Subcutaneous abdominal adipose tissue (tissue), 5 donors: ENCODE results near the gene NWD2.
"Not testable (repeated sequence)": the region's sequence is repeated elsewhere in the genome, so short reads cannot be mapped to it uniquely, and the experiment has no call there.

ENCODE experiments used
- H3K27ac ChIP-seq: one replicate; pipeline ENCODE4 v1.7.0; 2013; ENCODE audit warnings: low read depth, mild to moderate bottlenecking, inconsistent platforms, low read length, moderate library complexity
- H3K27me3 ChIP-seq, 5 donors: one replicate each; pipeline ENCODE4 v1.7.0; 2013; ENCODE audit warnings: low read length in 5 of 5, inconsistent platforms in 1 of 5; ENCODE audit not compliant: control insufficient read depth in 5 of 5, insufficient read depth in 4 of 5
- H3K36me3 ChIP-seq, 5 donors: one replicate each; pipeline ENCODE4 v1.7.0; 2013; ENCODE audit warnings: low read length in 5 of 5; ENCODE audit not compliant: control insufficient read depth in 5 of 5, insufficient read depth in 5 of 5
- H3K4me1 ChIP-seq, 5 donors: one replicate each; pipeline ENCODE4 v1.7.0; 2013; ENCODE audit warnings: low read length in 5 of 5, mild to moderate bottlenecking in 3 of 5, moderate library complexity in 1 of 5; ENCODE audit not compliant: control insufficient read depth in 5 of 5, insufficient read depth in 5 of 5
- H3K4me3 ChIP-seq, 5 donors: one replicate each; pipeline ENCODE4 v1.7.0; 2013; ENCODE audit warnings: low read length in 5 of 5, low read depth in 1 of 5
- H3K9ac ChIP-seq, 5 donors: one replicate each; pipeline ENCODE4 v1.7.0; 2013; ENCODE audit warnings: low read length in 5 of 5, mild to moderate bottlenecking in 4 of 5, moderate library complexity in 3 of 5
- H3K9me3 ChIP-seq, 5 donors: one replicate each; pipeline ENCODE4 v1.7.0; 2013; ENCODE audit warnings: low read length in 5 of 5; ENCODE audit not compliant: control insufficient read depth in 5 of 5
- donor health status: healthy.
- donor health status: healthy.
- donor health status: healthy.
- donor health status: healthy.
- donor health status: healthy.

NWD2 gene

DNA sequence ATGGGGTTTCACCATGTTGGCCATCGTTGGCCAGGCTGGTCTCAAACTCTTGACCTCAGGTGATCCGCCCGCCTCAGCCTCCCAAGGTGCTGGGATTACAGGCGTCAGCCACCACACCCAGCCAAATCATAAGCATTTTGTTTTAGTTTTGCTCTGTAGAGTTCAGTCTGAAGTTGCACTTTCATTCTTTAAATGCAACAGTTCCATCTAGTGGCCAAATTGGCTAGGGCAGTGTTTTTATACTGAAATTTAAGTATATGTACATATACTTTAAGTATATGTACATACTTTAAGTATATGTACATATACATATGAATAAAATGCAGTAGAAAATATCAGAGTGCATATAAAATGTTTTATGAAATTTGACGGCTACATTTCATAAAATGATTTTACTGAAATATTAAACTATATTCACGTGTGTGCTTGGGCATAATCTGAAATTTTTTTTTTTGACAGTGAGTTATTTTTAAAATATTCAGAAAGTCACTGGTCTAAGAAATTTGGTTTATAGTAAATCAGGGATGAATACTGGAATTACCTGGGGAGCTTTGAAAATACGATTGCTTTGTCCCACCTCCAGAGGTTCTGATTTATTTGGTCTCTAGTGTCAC lies 145.5 kb downstream of the NWD2 start:
- no peaks in the 10 kb centered on the region for H3K9me3 ChIP-seq
- H3K27me3 ChIP-seq, result no peaks in the 10 kb centered on the region

DNA sequence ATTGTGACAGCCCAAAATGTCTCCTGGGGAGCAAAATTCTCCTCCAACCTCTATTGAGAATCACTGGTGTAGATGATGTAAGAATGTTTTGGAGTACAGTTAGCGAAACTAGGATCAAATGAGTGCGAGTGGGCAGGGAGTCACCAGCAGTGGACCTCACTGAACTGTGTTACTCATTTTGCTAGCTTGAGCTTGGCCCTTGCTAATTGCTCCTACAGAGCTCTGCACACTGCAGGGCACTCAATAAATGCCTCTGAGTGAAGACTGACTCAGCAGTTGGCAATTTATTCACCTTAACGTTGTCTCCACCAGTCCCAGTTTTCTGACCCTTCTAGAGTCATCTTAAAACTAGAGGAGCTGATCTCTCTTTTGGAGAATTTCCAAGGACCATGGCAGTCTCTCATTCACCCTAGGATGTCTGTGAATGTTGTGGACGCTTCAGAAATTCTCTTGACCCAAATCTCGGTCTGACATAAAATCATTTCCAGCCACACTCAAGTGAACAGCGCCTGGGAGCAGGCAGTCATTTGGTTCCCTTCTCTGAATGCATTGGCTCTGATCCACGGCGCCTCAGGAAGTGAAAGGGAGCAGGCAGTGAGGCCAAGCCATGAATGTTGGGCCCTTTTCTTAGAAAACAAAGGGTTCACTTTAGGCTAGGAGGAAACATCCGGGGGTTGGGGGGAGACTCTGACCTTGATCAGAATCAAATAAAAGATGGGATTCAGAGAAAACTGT lies 148.1 kb downstream of the NWD2 start:
- no peaks in the 10 kb centered on the region for H3K36me3 ChIP-seq
- H3K9me3 ChIP-seq, result no peaks in the 10 kb centered on the region
- no peak overlapping the region for H3K27ac ChIP-seq
- no peaks in the 10 kb centered on the region for H3K27me3 ChIP-seq
- H3K4me1 ChIP-seq, result peaks cover 0 to 17% (median 7%) of the 10 kb centered on the region in 5 donors
- H3K9ac ChIP-seq, result peak overlapping the region in 1 of 5 donors; percentile 43
- H3K4me3 ChIP-seq, result no peak overlapping the region

More for the DNA sequence above, 145.5 kb downstream of the NWD2 start:
- Histone ChIP-seq H3K4me1 (peaks cover 0 to 17% (median 7%) of the 10 kb centered on the region in 5 donors), H3K9ac (no peak overlapping the region), H3K4me3 (no peak overlapping the region), H3K27ac (no peak overlapping the region), H3K36me3 (no peaks in the 10 kb centered on the region)

DNA sequence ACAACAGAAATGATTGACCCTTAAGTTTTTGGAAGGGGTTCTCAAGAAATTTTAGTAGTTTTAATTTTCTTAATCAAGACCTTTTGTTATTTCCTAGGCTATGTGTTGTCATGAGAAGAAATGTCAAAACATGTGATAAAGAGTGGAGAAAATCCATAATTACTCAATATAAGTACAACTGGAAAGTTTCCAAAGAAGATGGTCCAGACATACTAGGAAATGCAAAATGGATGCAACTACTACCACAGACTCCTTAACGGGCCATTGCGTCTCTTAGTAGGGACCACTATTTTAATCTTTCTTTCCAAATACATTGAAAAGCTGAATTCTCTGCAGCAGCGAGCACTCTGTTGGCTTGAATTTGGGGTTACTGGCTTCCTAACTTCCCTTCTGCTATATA lies 148.8 kb downstream of the NWD2 start:
- Histone ChIP-seq H3K36me3 (no peaks in the 10 kb centered on the region), H3K9ac (no peak overlapping the region), H3K27ac (no peak overlapping the region), H3K4me1 (peaks cover 0 to 17% (median 7%) of the 10 kb centered on the region in 5 donors), H3K27me3 (no peaks in the 10 kb centered on the region), H3K9me3 (no peaks in the 10 kb centered on the region), H3K4me3 (no peak overlapping the region)

DNA sequence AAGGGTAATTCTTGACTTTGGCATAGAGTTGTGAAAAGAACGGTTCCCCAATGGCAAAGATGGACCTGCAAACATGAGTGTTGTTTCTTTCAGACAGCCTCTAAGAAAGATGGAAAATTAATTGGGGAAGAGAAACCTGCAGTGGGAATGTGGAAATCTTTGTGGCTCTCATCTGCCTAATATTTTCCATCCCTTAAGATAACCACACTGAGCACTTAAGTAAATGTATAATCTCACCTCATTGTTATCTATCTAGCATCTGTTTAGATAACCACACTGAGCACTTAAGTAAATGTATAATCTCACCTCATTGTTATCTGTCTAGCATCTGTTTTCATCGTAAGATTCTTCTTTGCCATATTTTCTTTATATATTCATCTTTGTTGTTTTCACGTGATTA lies 149.3 kb downstream of the NWD2 start:
- Histone ChIP-seq H3K4me1 (peaks cover 0 to 17% (median 7%) of the 10 kb centered on the region in 5 donors), H3K27ac (no peak overlapping the region), H3K27me3 (no peaks in the 10 kb centered on the region), H3K9me3 (no peaks in the 10 kb centered on the region), H3K36me3 (no peaks in the 10 kb centered on the region), H3K4me3 (no peak overlapping the region), H3K9ac (no peak overlapping the region)

DNA sequence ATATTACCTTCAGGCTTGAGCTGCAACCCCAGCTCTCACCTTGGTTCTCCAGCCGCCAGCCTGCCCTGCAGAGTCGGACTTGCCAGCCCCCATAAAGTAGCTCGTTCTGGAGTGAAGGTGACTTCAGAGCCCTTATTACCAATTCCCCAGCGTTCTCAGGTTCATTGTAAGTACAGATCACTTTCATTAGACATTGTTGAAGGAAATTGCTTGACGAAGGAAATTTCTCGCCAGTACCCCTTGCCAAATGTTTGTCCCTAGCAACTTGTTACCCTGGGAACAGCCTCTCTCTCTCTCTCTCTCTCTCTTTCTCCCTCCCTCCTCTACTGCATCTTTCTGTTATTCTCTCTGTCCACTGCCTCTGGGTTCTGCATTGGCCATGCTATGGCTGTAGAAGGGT lies 153.0 kb downstream of the NWD2 start:
- Histone ChIP-seq H3K4me1 (peaks cover 0 to 12% (median 4%) of the 10 kb centered on the region in 5 donors), H3K9me3 (no peaks in the 10 kb centered on the region), H3K4me3 (no peak overlapping the region), H3K36me3 (peaks cover 0 to 2% (median 0%) of the 10 kb centered on the region in 5 donors), H3K9ac (no peak overlapping the region), H3K27ac (no peak overlapping the region), H3K27me3 (no peaks in the 10 kb centered on the region)

DNA sequence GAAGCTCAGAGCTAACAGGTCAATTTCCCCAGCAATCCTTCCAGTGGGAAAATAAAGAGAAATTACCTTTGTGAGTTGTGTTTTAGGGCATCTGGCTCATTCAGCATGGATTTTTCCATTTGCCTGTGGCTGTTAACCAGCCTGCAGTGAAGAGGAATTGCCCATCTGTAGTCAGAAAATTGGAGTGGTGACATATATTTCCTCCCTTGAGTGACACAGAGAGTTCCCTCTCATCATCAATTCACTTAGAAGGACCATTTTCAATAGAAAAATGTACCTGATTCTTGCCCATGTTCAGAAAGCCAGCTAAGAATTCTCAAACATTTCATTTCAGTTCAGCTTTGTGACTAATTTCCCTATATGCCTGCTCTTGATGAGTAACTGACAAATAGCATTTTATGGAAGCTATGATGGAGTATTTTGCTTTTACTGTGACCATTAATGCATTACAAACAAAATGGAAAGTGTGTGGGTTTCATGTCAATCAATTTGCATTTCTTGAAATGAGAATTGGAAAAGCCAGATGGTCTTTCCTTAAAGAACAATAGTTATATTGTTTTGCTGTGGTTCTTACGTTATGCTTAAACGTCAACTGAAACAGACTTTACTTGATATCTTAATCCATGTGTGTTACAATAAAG lies 155.8 kb downstream of the NWD2 start:
- H3K27me3 ChIP-seq, result no peaks in the 10 kb centered on the region
- no peaks in the 10 kb centered on the region for H3K4me1 ChIP-seq
- H3K9me3 ChIP-seq, result no peaks in the 10 kb centered on the region
- no peak overlapping the region for H3K4me3 ChIP-seq
- H3K27ac ChIP-seq, result no peak overlapping the region
- H3K9ac ChIP-seq, result no peak overlapping the region
- peaks cover 0 to 2% (median 0%) of the 10 kb centered on the region in 5 donors for H3K36me3 ChIP-seq

DNA sequence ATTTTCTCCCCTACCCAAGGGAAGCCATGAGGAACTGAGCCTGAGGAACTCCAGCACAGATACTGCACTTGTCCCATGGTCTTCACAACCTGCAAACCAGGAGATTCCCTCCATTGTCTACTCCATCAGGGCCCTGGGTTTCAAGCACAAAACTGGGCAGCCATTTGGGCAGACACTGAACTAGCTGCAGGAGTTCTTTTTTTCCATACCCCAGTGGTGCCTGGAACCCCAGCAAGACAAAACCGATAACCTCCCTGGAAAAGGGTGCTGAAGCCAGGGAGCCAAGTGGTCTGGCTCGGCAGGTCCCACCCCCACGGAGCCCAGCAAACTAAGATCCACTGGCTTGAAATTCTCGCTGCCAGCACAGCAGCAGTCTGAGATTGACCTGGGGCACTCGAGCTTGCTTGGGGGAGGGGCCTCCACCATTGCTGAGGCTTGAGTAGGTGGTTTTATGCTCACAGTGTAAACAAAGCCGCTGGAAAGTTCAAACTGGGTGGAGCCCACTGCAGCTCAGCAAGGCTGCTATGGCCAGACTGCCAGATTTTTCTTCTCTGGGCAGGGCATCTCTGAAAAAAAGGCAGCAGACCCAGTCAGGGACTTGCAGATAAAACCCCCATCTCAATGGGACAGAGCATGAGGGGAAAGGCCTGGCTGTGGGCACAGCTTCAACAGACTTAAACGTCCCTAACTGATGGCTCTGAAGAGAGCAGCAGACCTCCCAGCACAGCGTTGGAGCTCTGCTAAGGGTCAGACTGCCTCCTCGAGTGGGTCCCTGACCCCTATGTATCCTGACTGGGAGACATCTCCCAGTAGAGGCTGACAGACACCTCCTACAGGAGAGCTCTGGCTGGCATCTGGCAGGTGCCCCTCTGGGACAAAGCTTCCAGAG lies 163.6 kb downstream of the NWD2 start:
- not testable (repeated sequence) for H3K4me1 ChIP-seq, H3K27ac ChIP-seq, H3K9ac ChIP-seq, H3K36me3 ChIP-seq, H3K4me3 ChIP-seq, H3K9me3 ChIP-seq, H3K27me3 ChIP-seq

DNA sequence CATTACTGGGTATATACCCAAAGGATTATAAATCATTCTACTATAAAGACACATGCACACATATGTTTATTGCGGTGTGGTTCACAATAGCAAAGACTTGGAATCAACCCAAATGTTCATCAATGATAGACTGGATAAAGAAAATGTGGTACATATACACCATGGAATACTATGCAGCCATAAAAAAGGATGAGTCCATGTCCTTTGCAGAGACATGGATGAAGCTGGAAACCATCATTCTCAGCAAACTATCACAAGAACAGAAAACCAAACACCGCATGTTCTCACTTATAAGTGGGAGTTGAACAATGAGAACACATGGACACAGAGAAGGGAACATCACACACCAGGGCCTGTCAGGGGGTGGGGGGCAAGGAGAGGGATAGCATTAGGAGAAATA lies 169.1 kb downstream of the NWD2 start:
- not testable (repeated sequence) for H3K36me3 ChIP-seq, H3K27ac ChIP-seq, H3K9me3 ChIP-seq, H3K4me1 ChIP-seq, H3K9ac ChIP-seq, H3K27me3 ChIP-seq, H3K4me3 ChIP-seq

DNA sequence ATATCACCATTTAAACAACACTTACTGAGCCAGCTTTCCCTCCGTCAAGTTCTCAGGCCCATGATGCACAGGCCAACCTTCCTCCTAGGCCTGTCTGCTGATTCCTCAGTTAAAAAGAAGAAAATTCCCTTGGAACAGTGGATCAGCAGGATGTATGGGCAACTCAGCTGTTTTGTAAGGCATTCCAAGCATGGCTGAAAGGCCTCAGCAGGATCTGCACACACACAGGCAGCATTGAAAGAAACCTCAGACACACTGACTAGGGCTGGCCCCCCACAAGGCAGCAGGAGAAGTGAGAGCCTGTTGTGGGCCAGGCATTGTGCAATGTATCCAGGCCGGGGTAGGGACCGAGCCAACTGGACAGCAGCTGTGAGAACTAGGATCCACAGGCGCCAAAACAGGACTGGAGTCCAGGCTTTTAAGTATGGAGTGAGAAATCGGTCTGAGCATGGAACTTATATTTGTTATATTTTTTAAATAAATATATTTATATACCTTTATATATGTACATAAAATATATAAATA lies 171.4 kb downstream of the NWD2 start:
- Histone ChIP-seq H3K4me3 (no peak overlapping the region), H3K27ac (no peak overlapping the region), H3K4me1 (no peaks in the 10 kb centered on the region), H3K27me3 (no peaks in the 10 kb centered on the region), H3K9ac (no peak overlapping the region), H3K9me3 (no peaks in the 10 kb centered on the region), H3K36me3 (no peaks in the 10 kb centered on the region)
